Panc1 (cell line): Measurements from ENCODE around the gene KNTC1. TPM values are rescaled to one million over a fixed set of nuclear protein-coding genes. Genes with fewer than 3 reads are reported as not detected.
"Not testable (repeated sequence)": the region's sequence is repeated elsewhere in the genome, so short reads cannot be mapped to it uniquely, and the experiment has no call there.

Source experiments
- ATAC-seq: fragments of 200-7000 bp; cut with Tn5 transposase; 2 replicates; pipeline ENCODE4 v1.9.1; 2020; ENCODE audit warnings: mild to moderate bottlenecking, moderate library complexity
- BruUV-seq: library from RNA; stranded (reverse); fragments of 400-500 nt; replicated peaks from 2 replicates; lab custom pipeline; 2021; lab: Mats Ljungman, UMichigan
- CTCF ChIA-PET: fragments of 300-600 bp; sonication (Branson Sonifier 250); formaldehyde crosslinking; loops from one replicate; lab custom pipeline; 2022; ENCODE audit warnings: antibody characterized with exemption; lab: Charles Lee
- POLR2A ChIA-PET: fragments of 300-600 bp; sonication (Branson Sonifier 250); formaldehyde crosslinking; loops from one replicate; lab custom pipeline; 2022; ENCODE audit warnings: antibody characterized with exemption; lab: Charles Lee
- DNase-seq: peaks from one replicate; pipeline ENCODE4 v3.0.0-alpha.2; 2010; ENCODE audit warnings: low read depth, low spot score
- H3K27ac ChIP-seq: 2 replicates; pipeline ENCODE4 v1.5.1; 2011; ENCODE audit warnings: mild to moderate bottlenecking, low read length, inconsistent platforms
- H3K27me3 ChIP-seq: fragments of 200-500 bp; sonication (Bioruptor generic); 2 replicates; pipeline ENCODE4 v1.6.0; 2014; ENCODE audit warnings: low read length, inconsistent platforms; ENCODE audit not compliant: control insufficient read depth, insufficient read depth
- H3K36me3 ChIP-seq: fragments of 200-500 bp; sonication (Bioruptor generic); 2 replicates; pipeline ENCODE4 v1.5.1; 2014; ENCODE audit warnings: inconsistent platforms, mild to moderate bottlenecking, low read length, moderate library complexity; ENCODE audit not compliant: control insufficient read depth, insufficient read depth
- H3K4me1 ChIP-seq: 2 replicates; pipeline ENCODE4 v1.5.1; 2011; ENCODE audit warnings: inconsistent platforms, mild to moderate bottlenecking, low read length, moderate library complexity; ENCODE audit not compliant: control insufficient read depth, insufficient read depth
- H3K4me3 ChIP-seq, 2 experiments: 2 replicates each; pipeline ENCODE4 v1.5.1; 2011 to 2012; ENCODE audit warnings: low read depth in 2 of 2, low read length in 2 of 2, mild to moderate bottlenecking in 2 of 2, inconsistent platforms in 1 of 2, moderate library complexity in 1 of 2
- H3K9me3 ChIP-seq: fragments of 200-500 bp; sonication (Bioruptor generic); 2 replicates; pipeline ENCODE4 v1.5.1; 2014; ENCODE audit warnings: low read depth, mild to moderate bottlenecking, inconsistent platforms, low read length, moderate library complexity; ENCODE audit not compliant: control insufficient read depth, insufficient read depth
- CTCF ChIP-seq: fragments of 450-650 bp; IDR thresholded peaks from 2 replicates; pipeline ENCODE4 v1.5.1; 2017; ENCODE audit warnings: mild to moderate bottlenecking
- POLR2AphosphoS5 ChIP-seq: IDR thresholded peaks from 2 replicates; pipeline ENCODE4 v1.6.1; 2012; ENCODE audit warnings: mild to moderate bottlenecking, low read depth, low read length, moderate library complexity
- SIN3A ChIP-seq: IDR thresholded peaks from 2 replicates; pipeline ENCODE4 v1.6.1; 2012; ENCODE audit warnings: low read depth, mild to moderate bottlenecking, low read length, moderate library complexity, borderline replicate concordance; ENCODE audit not compliant: insufficient read depth
- TCF7L2 ChIP-seq: IDR thresholded peaks from 2 replicates; pipeline ENCODE4 v1.6.1; 2011; ENCODE audit warnings: mild to moderate bottlenecking, low read depth, low read length, inconsistent platforms
- in situ Hi-C: cut with HindIII; loops from 2 replicates; pipeline ENCODE4 v1.10.0; 2016; ENCODE audit warnings: low sequenced_read_pairs, low pct_unique_long_range_greater_than_20kb
- intact Hi-C: fragments of 100-400 bp; cut with micrococcal nuclease; formaldehyde crosslinking; loops from one replicate; pipeline ENCODE4 v1.10.0; 2022; ENCODE audit not compliant: unreplicated experiment
- total RNA-seq: library from RNA; stranded (reverse); gene quantifications from one replicate; pipeline ENCODE4 v1.2.1, GENCODE V29; 2021; ENCODE audit not compliant: unreplicated experiment
- TF ChIP-seq, protein P1 (sequence below), 2 experiments: IDR thresholded peaks; 2 replicates each; pipeline ENCODE4 v1.6.1; 2011 to 2012; ENCODE audit warnings: low read depth in 2 of 2, control low read depth in 1 of 2, low read length in 1 of 2, mild to moderate bottlenecking in 1 of 2, moderate library complexity in 1 of 2; ENCODE audit not compliant: insufficient read depth in 1 of 2

KNTC1 gene
- total RNA-seq, 1 experiment from 2014 or later: 53.9 TPM

- no TSS peak for BruUV-seq
- ATAC-seq: no peak
- Histone ChIP-seq H3K4me3 (no peak overlapping the region), H3K9me3 (no peaks in the 10 kb centered on the region), H3K4me1 (no peaks in the 10 kb centered on the region), H3K27ac (no peak overlapping the region), H3K27me3 (no peaks in the 10 kb centered on the region), H3K36me3 (peaks cover 23% of the 10 kb centered on the region)
- TF ChIP-seq CTCF (no peak), TCF7L2 (no peak)
- TF ChIP-seq, protein P1, sequence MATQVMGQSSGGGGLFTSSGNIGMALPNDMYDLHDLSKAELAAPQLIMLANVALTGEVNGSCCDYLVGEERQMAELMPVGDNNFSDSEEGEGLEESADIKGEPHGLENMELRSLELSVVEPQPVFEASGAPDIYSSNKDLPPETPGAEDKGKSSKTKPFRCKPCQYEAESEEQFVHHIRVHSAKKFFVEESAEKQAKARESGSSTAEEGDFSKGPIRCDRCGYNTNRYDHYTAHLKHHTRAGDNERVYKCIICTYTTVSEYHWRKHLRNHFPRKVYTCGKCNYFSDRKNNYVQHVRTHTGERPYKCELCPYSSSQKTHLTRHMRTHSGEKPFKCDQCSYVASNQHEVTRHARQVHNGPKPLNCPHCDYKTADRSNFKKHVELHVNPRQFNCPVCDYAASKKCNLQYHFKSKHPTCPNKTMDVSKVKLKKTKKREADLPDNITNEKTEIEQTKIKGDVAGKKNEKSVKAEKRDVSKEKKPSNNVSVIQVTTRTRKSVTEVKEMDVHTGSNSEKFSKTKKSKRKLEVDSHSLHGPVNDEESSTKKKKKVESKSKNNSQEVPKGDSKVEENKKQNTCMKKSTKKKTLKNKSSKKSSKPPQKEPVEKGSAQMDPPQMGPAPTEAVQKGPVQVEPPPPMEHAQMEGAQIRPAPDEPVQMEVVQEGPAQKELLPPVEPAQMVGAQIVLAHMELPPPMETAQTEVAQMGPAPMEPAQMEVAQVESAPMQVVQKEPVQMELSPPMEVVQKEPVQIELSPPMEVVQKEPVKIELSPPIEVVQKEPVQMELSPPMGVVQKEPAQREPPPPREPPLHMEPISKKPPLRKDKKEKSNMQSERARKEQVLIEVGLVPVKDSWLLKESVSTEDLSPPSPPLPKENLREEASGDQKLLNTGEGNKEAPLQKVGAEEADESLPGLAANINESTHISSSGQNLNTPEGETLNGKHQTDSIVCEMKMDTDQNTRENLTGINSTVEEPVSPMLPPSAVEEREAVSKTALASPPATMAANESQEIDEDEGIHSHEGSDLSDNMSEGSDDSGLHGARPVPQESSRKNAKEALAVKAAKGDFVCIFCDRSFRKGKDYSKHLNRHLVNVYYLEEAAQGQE (IDR thresholded peaks at IDR 0.05; ENCODE audit: insufficient read depth in 1 of 2, low read depth in 2 of 2, low read length in 1 of 2): no peak
- POLR2A ChIA-PET: no interaction called here
- in situ Hi-C loops: no loop called here
- CTCF ChIA-PET: no interaction called here
- intact Hi-C loops: no loop called here
- no peak for DNase-seq
Observed at GRCh38 chr12:122560138-122560537, 33.1 kb downstream of the KNTC1 start.

GRCh38 chr12:122563361-122563760, 36.3 kb downstream of the KNTC1 start:
- intact Hi-C loops (no loop called here), in situ Hi-C loops (no loop called here)
- ChIA-PET POLR2A (no interaction called here), CTCF (no interaction called here)
- no peak overlapping the region for H3K27ac ChIP-seq
- BruUV-seq: no TSS peak
- H3K4me1 ChIP-seq: no peaks in the 10 kb centered on the region
- ATAC-seq: no peak
- TF ChIP-seq CTCF: no peak
- TF ChIP-seq SIN3A: no peak
- TF ChIP-seq POLR2AphosphoS5: no peak
- no peak for TF ChIP-seq TCF7L2
- TF ChIP-seq, protein P1 (IDR thresholded peaks at IDR 0.05; ENCODE audit: insufficient read depth in 1 of 2, low read depth in 2 of 2, low read length in 1 of 2): no peak
- no peaks in the 10 kb centered on the region for H3K9me3 ChIP-seq
- H3K36me3 ChIP-seq: peaks cover 19% of the 10 kb centered on the region; the same call in 1 of the 2 replicates
- H3K27me3 ChIP-seq: no peaks in the 10 kb centered on the region
- H3K4me3 ChIP-seq: no peak overlapping the region
- DNase-seq: no peak

DNA sequence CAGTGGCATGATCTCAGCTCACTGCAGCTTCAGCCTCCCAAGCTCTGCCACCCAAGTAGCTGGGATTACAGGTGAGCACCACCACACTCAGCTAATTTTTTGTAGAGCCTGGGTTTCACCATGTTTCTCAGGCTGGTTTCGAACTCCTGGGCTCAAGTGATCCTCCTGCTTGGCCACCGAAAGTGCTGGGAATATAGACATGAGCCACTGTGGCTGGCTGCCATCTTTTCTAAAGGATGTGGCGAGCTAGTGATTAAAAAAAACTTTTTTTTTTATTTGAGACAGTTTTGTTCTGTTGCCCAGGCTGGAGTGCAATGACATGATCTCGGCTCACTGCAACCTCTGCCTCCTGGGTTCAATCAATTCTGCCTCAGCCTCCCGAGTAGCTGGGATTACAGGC, 39.8 kb downstream of the KNTC1 start:
- H3K4me1 ChIP-seq, H3K9me3 ChIP-seq, H3K27ac ChIP-seq, CTCF ChIA-PET, POLR2A ChIA-PET, H3K4me3 ChIP-seq, intact Hi-C loops, DNase-seq, H3K27me3 ChIP-seq, ATAC-seq, in situ Hi-C loops, BruUV-seq: not testable (repeated sequence)
- peaks cover 26% of the 10 kb centered on the region; the same call in 1 of the 2 replicates for H3K36me3 ChIP-seq
